Upper lobe of left lung (tissue), 6 donors: ENCODE measurements around the gene CHAT. TPM values are rescaled to one million over a fixed set of nuclear protein-coding genes. Genes with fewer than 3 reads are reported as not detected.
A peak's percentile ranks its signal among the peaks of the same experiment; 100 is the strongest.

ENCODE experiments used
- ATAC-seq, 2 donors: fragments of 200-7000 bp; cut with Tn5 transposase; one replicate each; pipeline ENCODE4 v1.9.1; 2022; ENCODE audit warnings: mild to moderate bottlenecking in 2 of 2, moderate library complexity in 2 of 2; ENCODE audit not compliant: low FRiP score in 2 of 2
- DNase-seq, 2 donors: peaks; one replicate each; pipeline ENCODE4 v3.0.0-alpha.2; 2019 to 2020
- H3K27ac ChIP-seq, 4 donors: fragments of 200-600 bp; sonication (generic); one replicate each; pipeline ENCODE4 v1.5.1; 2016 to 2019
- H3K27me3 ChIP-seq, 4 donors: fragments of 200-600 bp; sonication (generic); one replicate each; pipeline ENCODE4 v1.5.1; 2017 to 2019
- H3K36me3 ChIP-seq, 4 donors: fragments of 200-600 bp; sonication (generic); one replicate each; pipeline ENCODE4 v1.5.1; 2016 to 2019
- H3K4me1 ChIP-seq, 4 donors: fragments of 200-600 bp; sonication (generic); one replicate each; pipeline ENCODE4 v1.5.1; 2018 to 2019
- H3K4me3 ChIP-seq, 4 donors: fragments of 200-600 bp; sonication (generic); one replicate each; pipeline ENCODE4 v1.5.1; 2017 to 2019; ENCODE audit warnings: mild to moderate bottlenecking in 2 of 4, moderate library complexity in 1 of 4
- H3K9me3 ChIP-seq, 4 donors: fragments of 200-600 bp; sonication (generic); one replicate each; pipeline ENCODE4 v1.5.1; 2018 to 2019
- CTCF ChIP-seq, 6 experiments: fragments of 450-650 bp in 4 of 6; fragments of 200-600 bp in 2 of 6; sonication (generic) in 2 of 6; IDR thresholded peaks; one replicate each; pipeline ENCODE4 v1.5.1; 2016 to 2019; ENCODE audit warnings: antibody characterized with exemption in 6 of 6
- EP300 ChIP-seq, 4 donors: sonication (generic); formaldehyde crosslinking; IDR thresholded peaks; one replicate each; pipeline ENCODE4 v1.5.1; 2017; ENCODE audit warnings: antibody characterized with exemption in 4 of 4, control low read depth in 2 of 4
- POLR2A ChIP-seq, 4 donors: fragments of 450-650 bp; IDR thresholded peaks; one replicate each; pipeline ENCODE4 v1.5.1; 2016 to 2017; ENCODE audit warnings: antibody characterized with exemption in 4 of 4, mild to moderate bottlenecking in 2 of 4
- POLR2AphosphoS5 ChIP-seq, 2 donors: sonication (generic); formaldehyde crosslinking; IDR thresholded peaks; one replicate each; pipeline ENCODE4 v1.5.1; 2017; ENCODE audit warnings: antibody characterized with exemption in 2 of 2
- WGBS, 2 donors: methylation state at CpG; one replicate each; pipeline ENCODE4 v1.1.5; 2017 to 2018; 5-methylcytosine and 5-hydroxymethylcytosine counted together
- total RNA-seq, 6 donors: library from RNA; depleted of rRNA in 4 of 6; stranded (reverse); fragments of >200 nt in 4 of 6; gene quantifications; one replicate each; pipeline versions ENCODE4 v1.1.0 to v1.2.1, GENCODE V29; 2016 to 2021
- donor health status: DM: no; HTN: no; CAD: no; lungs with moderate emphysema.
- donor health status: DM: no; HTN: yes; CAD: no; lungs with severe emphysema.

The CHAT gene
- total RNA-seq, 6 donors from 2014 or later = not detected

- peak in 1 of 2 donors; percentile 14 for DNase-seq
- TF ChIP-seq CTCF (IDR thresholded peaks at IDR 0.05) = no peak
- no peak for TF ChIP-seq EP300 (IDR thresholded peaks at IDR 0.05)
- no peak for TF ChIP-seq POLR2A (IDR thresholded peaks at IDR 0.05)
- TF ChIP-seq POLR2AphosphoS5 (IDR thresholded peaks at IDR 0.05) = no peak
- H3K27me3 ChIP-seq = no peaks in the 10 kb centered on the region
- 73 to 74% methylated on average over 4 of the region's 4 CpGs for WGBS, 2 donors
- H3K36me3 ChIP-seq = no peaks in the 10 kb centered on the region
- no peaks in the 10 kb centered on the region for H3K4me1 ChIP-seq
- H3K27ac ChIP-seq = no peak overlapping the region
- no peak overlapping the region for H3K4me3 ChIP-seq
- H3K9me3 ChIP-seq = no peaks in the 10 kb centered on the region
- no peak for ATAC-seq
These were observed 19.8 kb upstream of the CHAT start for GRCh38 chr10:49593998-49594397.

GRCh38 chr10:49594594-49594993 lies 19.2 kb upstream of the CHAT start:
- DNase-seq (peak in 1 of 2 donors; percentile 30), ATAC-seq (peak in 1 of 2 donors; percentile 73)
- no peak for TF ChIP-seq POLR2A (IDR thresholded peaks at IDR 0.05)
- no peak for TF ChIP-seq POLR2AphosphoS5 (IDR thresholded peaks at IDR 0.05)
- TF ChIP-seq CTCF (IDR thresholded peaks at IDR 0.05) = peak; percentile 24 to 64 (median 56)
- Histone ChIP-seq H3K27me3 (no peaks in the 10 kb centered on the region), H3K9me3 (no peaks in the 10 kb centered on the region), H3K4me1 (no peaks in the 10 kb centered on the region), H3K4me3 (no peak overlapping the region), H3K27ac (no peak overlapping the region), H3K36me3 (no peaks in the 10 kb centered on the region)
- 2% methylated on average over 6 of the region's 6 CpGs for WGBS, 2 donors

- no peaks in the 10 kb centered on the region for H3K27me3 ChIP-seq
- H3K27ac ChIP-seq = no peak overlapping the region
- ATAC-seq (no peak), DNase-seq (peak in 1 of 2 donors; percentile 4)
- no peaks in the 10 kb centered on the region for H3K4me1 ChIP-seq
- H3K4me3 ChIP-seq = no peak overlapping the region
- no peaks in the 10 kb centered on the region for H3K36me3 ChIP-seq
- 49 to 64% methylated on average over 10 of the region's 10 CpGs for WGBS, 2 donors
- TF ChIP-seq POLR2AphosphoS5 (IDR thresholded peaks at IDR 0.05) (no peak), EP300 (IDR thresholded peaks at IDR 0.05) (no peak), POLR2A (IDR thresholded peaks at IDR 0.05) (no peak), CTCF (IDR thresholded peaks at IDR 0.05) (no peak)
- no peaks in the 10 kb centered on the region for H3K9me3 ChIP-seq
These were observed 18.7 kb upstream of the CHAT start for GRCh38 chr10:49595003-49595712.

GRCh38 chr10:49595713-49596492 lies 17.9 kb upstream of the CHAT start:
- no peak for ATAC-seq
- no peak for TF ChIP-seq POLR2AphosphoS5 (IDR thresholded peaks at IDR 0.05)
- TF ChIP-seq CTCF (IDR thresholded peaks at IDR 0.05) = no peak
- TF ChIP-seq EP300 (IDR thresholded peaks at IDR 0.05) = no peak
- no peak for TF ChIP-seq POLR2A (IDR thresholded peaks at IDR 0.05)
- Histone ChIP-seq H3K9me3 (no peaks in the 10 kb centered on the region), H3K27me3 (no peaks in the 10 kb centered on the region), H3K36me3 (no peaks in the 10 kb centered on the region), H3K4me3 (no peak overlapping the region), H3K4me1 (no peaks in the 10 kb centered on the region), H3K27ac (no peak overlapping the region)
- 48 to 58% methylated on average over 9 to 13 of the region's 13 CpGs for WGBS, 2 donors
- DNase-seq = peak in 1 of 2 donors; percentile 2
